ENCODE results near the gene CCDC88C.

The CCDC88C gene

DNA sequence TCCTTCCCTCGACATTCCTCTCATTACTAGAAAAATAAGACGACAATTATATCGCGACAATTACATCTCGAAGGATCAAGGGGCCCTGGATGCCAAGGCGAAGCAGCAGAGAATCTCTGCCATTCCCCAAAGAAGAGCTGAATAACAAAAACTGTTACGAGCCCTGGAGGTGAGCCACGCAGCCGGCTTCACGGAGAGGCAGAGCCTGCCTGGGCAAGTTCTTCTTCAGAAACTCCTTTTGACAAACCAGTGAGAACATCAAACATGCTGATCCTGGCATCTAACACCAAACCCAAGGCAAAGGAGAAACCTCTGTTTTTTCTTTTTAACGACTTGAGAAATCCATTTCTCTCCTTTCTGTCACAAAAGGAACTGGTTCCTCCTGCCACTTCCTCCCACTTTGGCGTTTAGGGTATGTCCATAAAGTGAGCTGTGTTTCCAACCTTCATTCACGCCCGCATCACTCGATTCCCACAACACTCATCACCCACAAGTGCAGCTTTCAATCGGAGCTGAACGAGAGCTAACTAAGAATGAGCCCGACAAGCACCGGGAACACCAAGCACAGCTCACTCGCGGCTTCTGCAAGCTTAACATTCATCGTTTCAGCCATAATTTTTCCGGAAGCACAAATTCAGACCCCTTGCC lies 21.5 kb downstream of the CCDC88C start:
- Histone ChIP-seq H3K4me1 (ENCODE audit: insufficient read depth, low read length) (peaks cover 79% of the 10 kb centered on the region), H3K27me3 (ENCODE audit: insufficient read depth, low read length) (no peaks in the 10 kb centered on the region), H3K4me3 (ENCODE audit: low read length) (no peak overlapping the region), H3K27ac (ENCODE audit: low read depth, low read length) (peak overlapping the region; percentile 32; the same call in 1 of the 2 replicates), H3K9me3 (ENCODE audit: insufficient read depth, low read depth, low read length) (no peaks in the 10 kb centered on the region), H3K36me3 (ENCODE audit: insufficient read depth, low read length) (no peaks in the 10 kb centered on the region), H3K9ac (ENCODE audit: low read depth, low read length) (no peak overlapping the region; the same call in 1 of the 2 replicates)
- 66% methylated on average over 23 of the region's 23 CpGs for WGBS

DNA sequence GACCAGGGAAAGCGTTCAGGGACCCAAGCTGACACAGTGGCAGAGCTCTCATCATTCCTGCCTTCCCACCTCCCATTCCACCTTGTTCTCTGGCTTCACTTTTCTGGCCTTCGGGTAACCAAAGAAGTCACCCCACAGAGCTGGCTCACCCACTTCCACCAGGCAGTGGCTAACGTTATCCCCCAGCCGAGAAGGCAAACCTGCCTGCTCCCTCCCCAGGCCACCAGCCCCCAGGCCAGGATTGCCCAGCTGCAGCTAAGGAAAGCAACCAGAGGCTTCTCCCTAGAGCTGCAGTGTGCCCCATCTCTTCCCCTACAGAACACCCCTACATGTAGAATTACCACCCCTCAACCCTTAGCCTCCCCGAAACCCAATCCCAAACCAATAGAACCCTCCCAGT lies 22.2 kb downstream of the CCDC88C start:
- H3K4me1 ChIP-seq (ENCODE audit: insufficient read depth, low read length) = peaks cover 74% of the 10 kb centered on the region
- WGBS = 79% methylated on average over 5 of the region's 5 CpGs
- H3K4me3 ChIP-seq (ENCODE audit: low read length) = no peak overlapping the region
- H3K27me3 ChIP-seq (ENCODE audit: insufficient read depth, low read length) = no peaks in the 10 kb centered on the region
- H3K9ac ChIP-seq (ENCODE audit: low read depth, low read length) = no peak overlapping the region
- H3K27ac ChIP-seq (ENCODE audit: low read depth, low read length) = 0 out of 2 replicates have a peak overlapping the region, but pooled peaks have one; percentile 11
- no peaks in the 10 kb centered on the region for H3K36me3 ChIP-seq (ENCODE audit: insufficient read depth, low read length)
- H3K9me3 ChIP-seq (ENCODE audit: insufficient read depth, low read depth, low read length) = no peaks in the 10 kb centered on the region

DNA sequence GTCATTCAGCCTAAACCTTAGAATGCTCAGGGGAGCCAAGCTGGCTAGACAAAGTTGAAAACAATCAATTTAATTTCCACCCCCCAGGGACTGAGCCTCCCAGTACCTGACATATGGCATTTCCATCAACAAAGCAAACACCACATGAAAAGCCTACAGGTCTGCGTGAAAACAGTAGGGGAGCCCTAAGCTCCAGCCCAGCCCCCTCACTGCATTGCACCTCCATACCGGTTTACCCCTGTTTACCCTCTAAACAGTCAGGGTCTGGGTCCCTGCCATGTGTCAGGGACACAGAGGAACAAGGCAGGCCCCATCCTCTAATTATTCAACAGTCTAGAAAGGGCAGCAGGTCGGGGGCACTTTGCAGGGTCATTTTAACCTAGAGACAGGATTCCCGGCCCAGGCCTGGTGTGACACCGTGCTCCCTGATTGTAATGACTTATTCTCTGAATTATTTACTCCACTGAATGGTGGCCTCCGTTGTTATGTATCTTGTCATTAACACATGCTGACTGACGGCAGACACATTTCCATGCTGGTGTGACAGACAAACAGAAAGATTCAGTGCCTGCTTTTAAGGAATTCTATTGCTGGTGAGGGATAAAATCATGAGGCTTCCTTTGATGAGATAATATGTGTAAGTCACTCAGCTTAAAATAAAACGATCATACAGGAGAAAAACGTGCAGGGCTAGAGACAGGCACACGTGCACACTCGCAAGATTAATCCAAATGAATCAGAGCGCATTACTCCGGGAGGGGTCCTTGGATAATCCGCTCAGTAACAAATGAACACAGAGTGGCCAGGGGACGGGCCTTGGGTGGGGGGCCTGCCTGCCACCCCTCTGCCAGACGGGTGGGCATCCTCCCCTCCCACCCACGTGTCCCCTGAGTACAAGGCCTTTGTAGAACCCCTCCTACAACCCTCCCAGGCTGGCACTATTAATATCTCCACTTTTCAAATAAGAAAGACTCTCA lies 23.2 kb downstream of the CCDC88C start:
- no peak overlapping the region for H3K4me3 ChIP-seq (ENCODE audit: low read length)
- H3K9me3 ChIP-seq (ENCODE audit: insufficient read depth, low read depth, low read length) = no peaks in the 10 kb centered on the region
- H3K36me3 ChIP-seq (ENCODE audit: insufficient read depth, low read length) = no peaks in the 10 kb centered on the region
- peak overlapping the region; percentile 76 for H3K27ac ChIP-seq (ENCODE audit: low read depth, low read length)
- peaks cover 67% of the 10 kb centered on the region for H3K4me1 ChIP-seq (ENCODE audit: insufficient read depth, low read length)
- H3K27me3 ChIP-seq (ENCODE audit: insufficient read depth, low read length) = no peaks in the 10 kb centered on the region
- WGBS = 70% methylated on average over 17 of the region's 17 CpGs
- 0 out of 2 replicates have a peak overlapping the region, but pooled peaks have one; percentile 39 for H3K9ac ChIP-seq (ENCODE audit: low read depth, low read length)

DNA sequence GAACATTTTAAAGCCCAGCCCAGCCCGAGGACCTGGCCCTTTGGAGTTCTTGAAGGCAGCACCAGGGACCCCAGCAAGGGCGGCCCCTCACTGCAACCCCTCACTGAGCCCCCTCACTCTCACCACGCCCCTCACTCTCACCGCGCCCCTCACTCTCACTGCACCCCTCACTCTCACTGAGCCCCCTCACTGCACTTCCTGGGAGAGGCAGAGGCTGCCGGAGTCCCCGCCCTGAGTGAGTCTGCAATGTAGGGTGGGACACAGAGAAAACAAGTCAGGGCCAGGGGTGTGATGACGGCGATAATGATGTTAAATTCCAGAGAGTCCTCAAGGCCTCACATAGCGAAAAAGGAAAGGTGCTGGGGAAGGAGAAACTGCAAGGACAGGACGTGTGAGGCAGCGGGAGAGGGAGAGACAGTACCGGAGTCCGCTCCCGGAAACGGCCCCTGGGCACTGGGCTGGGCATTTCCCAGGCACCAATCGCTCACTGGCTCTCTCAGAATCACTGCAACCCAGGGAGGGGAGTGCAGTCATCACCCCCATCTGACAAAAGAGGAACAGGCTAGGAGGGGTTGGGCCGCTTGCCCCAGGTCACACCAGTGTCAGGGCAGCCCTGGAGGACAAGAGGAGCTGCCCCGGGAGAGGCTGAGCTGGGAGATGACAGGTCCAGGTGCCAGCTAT lies 24.9 kb downstream of the CCDC88C start:
- Histone ChIP-seq H3K27ac (ENCODE audit: low read depth, low read length) (peak overlapping the region; percentile 23; the same call in 1 of the 2 replicates), H3K27me3 (ENCODE audit: insufficient read depth, low read length) (no peaks in the 10 kb centered on the region), H3K4me1 (ENCODE audit: insufficient read depth, low read length) (peaks cover 67% of the 10 kb centered on the region), H3K9me3 (ENCODE audit: insufficient read depth, low read depth, low read length) (no peaks in the 10 kb centered on the region), H3K4me3 (ENCODE audit: low read length) (no peak overlapping the region), H3K36me3 (ENCODE audit: insufficient read depth, low read length) (no peaks in the 10 kb centered on the region), H3K9ac (ENCODE audit: low read depth, low read length) (no peak overlapping the region)
- 65% methylated on average over 18 of the region's 19 CpGs for WGBS

DNA sequence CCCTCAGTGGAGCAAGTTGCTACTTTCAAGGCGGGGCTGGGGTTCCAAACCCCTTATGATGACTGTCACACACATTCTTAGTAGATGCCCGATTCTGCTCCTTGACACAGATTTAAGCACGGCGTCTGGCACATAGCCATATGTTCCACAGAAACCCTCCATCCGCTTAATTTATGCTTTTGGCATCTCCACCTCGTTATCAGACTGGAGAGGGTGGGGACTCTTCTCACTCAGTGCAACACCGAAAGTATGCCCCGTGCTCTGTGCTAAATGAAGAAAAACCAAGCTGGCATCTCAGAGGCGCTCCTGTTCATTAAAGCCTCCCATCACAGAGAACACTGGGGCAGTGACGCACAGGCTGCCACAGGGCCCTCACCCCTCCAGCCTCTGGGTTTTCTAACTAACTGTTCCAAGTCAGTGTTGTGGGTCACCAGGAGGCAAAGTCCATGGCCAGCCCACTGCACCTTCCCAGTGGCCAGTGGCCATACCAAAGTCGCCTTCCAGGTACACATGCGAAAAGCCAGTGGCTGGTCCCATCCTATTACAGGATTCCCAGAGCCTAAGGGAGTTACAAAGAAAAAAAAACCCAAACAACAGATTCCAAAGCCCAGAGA lies 27.3 kb downstream of the CCDC88C start:
- H3K9ac ChIP-seq (ENCODE audit: low read depth, low read length) = no peak overlapping the region
- H3K27ac ChIP-seq (ENCODE audit: low read depth, low read length) = no peak overlapping the region
- H3K9me3 ChIP-seq (ENCODE audit: insufficient read depth, low read depth, low read length) = no peaks in the 10 kb centered on the region
- no peak overlapping the region for H3K4me3 ChIP-seq (ENCODE audit: low read length)
- H3K27me3 ChIP-seq (ENCODE audit: insufficient read depth, low read length) = no peaks in the 10 kb centered on the region
- WGBS = 97% methylated on average over 12 of the region's 12 CpGs
- peaks cover 49% of the 10 kb centered on the region for H3K4me1 ChIP-seq (ENCODE audit: insufficient read depth, low read length)
- no peaks in the 10 kb centered on the region for H3K36me3 ChIP-seq (ENCODE audit: insufficient read depth, low read length)

DNA sequence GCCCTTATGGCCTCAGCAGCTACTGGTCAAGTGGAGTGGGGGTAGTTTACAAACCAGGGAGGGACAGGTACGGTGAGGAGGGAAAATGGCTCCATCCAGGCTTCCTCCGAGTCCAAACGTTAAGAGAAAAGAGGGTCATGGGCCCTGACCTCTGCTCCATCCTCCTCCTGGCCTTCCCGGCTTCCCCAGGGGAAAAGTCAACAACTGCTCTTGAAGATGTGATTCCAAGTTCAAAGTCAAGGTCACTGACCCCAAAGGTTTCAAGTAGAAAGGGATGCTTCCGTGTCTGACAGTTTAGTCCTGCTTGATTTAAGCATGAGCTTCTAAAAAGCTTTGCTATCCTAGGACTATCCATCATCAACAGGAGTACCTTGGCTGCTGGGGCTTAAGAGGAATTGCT lies 28.5 kb downstream of the CCDC88C start:
- no peaks in the 10 kb centered on the region for H3K36me3 ChIP-seq (ENCODE audit: insufficient read depth, low read length)
- peaks cover 38% of the 10 kb centered on the region for H3K4me1 ChIP-seq (ENCODE audit: insufficient read depth, low read length)
- no peaks in the 10 kb centered on the region for H3K9me3 ChIP-seq (ENCODE audit: insufficient read depth, low read depth, low read length)
- H3K27ac ChIP-seq (ENCODE audit: low read depth, low read length) = no peak overlapping the region
- no peak overlapping the region for H3K4me3 ChIP-seq (ENCODE audit: low read length)
- H3K9ac ChIP-seq (ENCODE audit: low read depth, low read length) = no peak overlapping the region
- H3K27me3 ChIP-seq (ENCODE audit: insufficient read depth, low read length) = no peaks in the 10 kb centered on the region
- 85% methylated on average over 5 of the region's 5 CpGs for WGBS

DNA sequence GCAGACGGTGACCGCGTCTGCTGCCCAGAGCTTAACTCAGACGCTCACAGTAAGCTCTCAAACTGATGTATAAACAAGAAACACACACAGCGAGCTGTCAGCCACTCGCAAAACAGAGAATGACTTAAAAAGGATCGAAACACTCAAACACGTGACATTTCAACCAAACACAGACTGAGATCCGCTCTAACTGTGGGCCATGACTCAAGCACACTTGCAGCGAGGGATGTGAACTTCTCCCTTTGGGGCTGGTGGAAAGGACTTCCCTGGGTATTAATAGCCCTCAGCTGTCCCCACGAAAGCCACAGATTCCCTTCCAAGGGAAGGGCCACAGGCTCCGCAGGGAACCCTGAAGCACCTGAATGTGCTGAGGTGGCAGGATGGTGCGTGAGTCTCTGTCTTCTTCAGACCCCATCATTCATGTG lies 29.1 kb downstream of the CCDC88C start:
- Histone ChIP-seq H3K27ac (ENCODE audit: low read depth, low read length) (no peak overlapping the region), H3K9ac (ENCODE audit: low read depth, low read length) (no peak overlapping the region), H3K4me1 (ENCODE audit: insufficient read depth, low read length) (peaks cover 36% of the 10 kb centered on the region), H3K9me3 (ENCODE audit: insufficient read depth, low read depth, low read length) (no peaks in the 10 kb centered on the region), H3K27me3 (ENCODE audit: insufficient read depth, low read length) (no peaks in the 10 kb centered on the region), H3K36me3 (ENCODE audit: insufficient read depth, low read length) (no peaks in the 10 kb centered on the region), H3K4me3 (ENCODE audit: low read length) (no peak overlapping the region)
- 91% methylated on average over 13 of the region's 13 CpGs for WGBS

DNA sequence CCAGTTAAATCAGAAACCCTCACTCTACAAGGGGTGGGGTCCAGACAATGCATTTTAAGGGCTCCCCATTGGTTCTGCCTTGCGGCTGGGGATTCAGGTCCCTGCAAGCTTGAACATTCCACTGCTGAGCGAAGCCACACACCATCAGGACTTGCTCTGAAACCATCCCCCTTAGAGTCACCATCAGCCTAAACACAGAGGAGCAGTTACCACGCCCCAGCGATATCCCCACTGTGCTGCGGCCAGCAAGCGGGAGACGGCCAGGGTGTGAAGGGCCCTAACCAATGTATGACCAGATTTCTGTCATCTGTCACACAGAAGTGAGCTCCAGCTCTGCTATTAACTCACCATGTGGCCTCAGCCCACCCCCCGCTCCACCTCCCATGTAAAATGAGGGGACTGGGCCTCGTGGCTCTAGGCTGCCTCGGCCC lies 29.7 kb downstream of the CCDC88C start:
- Histone ChIP-seq H3K4me3 (ENCODE audit: low read length) (no peak overlapping the region), H3K27ac (ENCODE audit: low read depth, low read length) (no peak overlapping the region; the same call in 1 of the 2 replicates), H3K36me3 (ENCODE audit: insufficient read depth, low read length) (no peaks in the 10 kb centered on the region), H3K4me1 (ENCODE audit: insufficient read depth, low read length) (peaks cover 36% of the 10 kb centered on the region), H3K27me3 (ENCODE audit: insufficient read depth, low read length) (no peaks in the 10 kb centered on the region), H3K9ac (ENCODE audit: low read depth, low read length) (no peak overlapping the region), H3K9me3 (ENCODE audit: insufficient read depth, low read depth, low read length) (no peaks in the 10 kb centered on the region)
- 82% methylated on average over 10 of the region's 10 CpGs for WGBS

DNA sequence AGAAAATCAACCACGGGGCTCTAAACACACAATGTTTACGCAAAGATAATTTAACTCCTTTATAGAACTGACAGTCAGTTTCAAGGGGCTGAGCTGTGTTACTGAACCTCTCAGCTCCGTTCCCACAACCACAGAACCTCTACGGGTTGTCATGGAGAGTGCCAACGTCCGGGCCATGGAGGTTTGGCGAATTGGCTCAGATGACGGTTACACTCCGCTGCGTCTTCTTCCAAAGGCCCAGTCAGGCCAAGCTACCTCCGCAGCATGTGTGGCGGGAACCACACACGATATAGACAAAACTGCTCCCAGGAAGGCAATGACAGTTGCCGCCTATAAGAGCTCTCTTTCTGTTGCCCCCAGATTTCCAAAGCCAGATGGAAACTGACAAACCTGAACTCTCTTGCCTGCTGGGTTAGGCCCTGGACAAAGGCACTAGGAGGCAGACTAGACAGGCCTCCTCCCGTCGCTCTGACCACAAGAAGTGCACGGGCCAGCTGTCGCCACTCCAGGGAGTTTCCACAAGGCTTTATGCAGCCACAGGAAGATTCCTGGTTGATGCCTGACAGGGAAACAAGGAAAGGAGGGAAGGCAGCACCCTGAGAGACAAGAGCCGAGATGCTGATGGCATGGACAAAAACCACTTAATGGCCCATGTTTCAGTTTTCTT lies 30.3 kb downstream of the CCDC88C start:
- WGBS = 90% methylated on average over 19 of the region's 19 CpGs
- Histone ChIP-seq H3K27ac (ENCODE audit: low read depth, low read length) (peak overlapping the region; percentile 9; the same call in 1 of the 2 replicates), H3K4me3 (ENCODE audit: low read length) (no peak overlapping the region), H3K36me3 (ENCODE audit: insufficient read depth, low read length) (no peaks in the 10 kb centered on the region), H3K9ac (ENCODE audit: low read depth, low read length) (no peak overlapping the region), H3K9me3 (ENCODE audit: insufficient read depth, low read depth, low read length) (no peaks in the 10 kb centered on the region), H3K4me1 (ENCODE audit: insufficient read depth, low read length) (peaks cover 31% of the 10 kb centered on the region), H3K27me3 (ENCODE audit: insufficient read depth, low read length) (no peaks in the 10 kb centered on the region)

DNA sequence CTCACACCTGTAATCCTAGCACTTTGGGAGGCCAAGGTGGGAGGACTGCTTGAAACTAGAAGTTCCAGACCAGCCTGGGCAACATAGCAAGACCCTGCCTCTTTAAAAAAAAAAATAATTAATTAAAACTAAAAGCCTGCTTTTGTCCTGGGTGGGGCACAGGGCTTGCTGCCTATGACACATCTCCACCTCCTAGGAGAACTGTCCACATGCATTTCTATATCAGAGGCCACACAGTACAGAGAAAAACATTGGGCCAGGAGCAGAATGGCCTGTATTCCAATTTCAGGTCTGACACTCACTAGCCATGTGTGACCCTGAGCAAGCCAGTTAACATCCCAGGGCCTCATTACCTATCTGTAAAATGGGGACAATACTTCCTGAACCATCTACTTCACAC lies 31.9 kb downstream of the CCDC88C start:
- Histone ChIP-seq H3K9ac (ENCODE audit: low read depth, low read length) (no peak overlapping the region), H3K4me1 (ENCODE audit: insufficient read depth, low read length) (peaks cover 27% of the 10 kb centered on the region), H3K4me3 (ENCODE audit: low read length) (no peak overlapping the region), H3K27ac (ENCODE audit: low read depth, low read length) (no peak overlapping the region), H3K36me3 (ENCODE audit: insufficient read depth, low read length) (no peaks in the 10 kb centered on the region), H3K9me3 (ENCODE audit: insufficient read depth, low read depth, low read length) (no peaks in the 10 kb centered on the region), H3K27me3 (ENCODE audit: insufficient read depth, low read length) (no peaks in the 10 kb centered on the region)

Data from HUES64 (cell line).